ENCODE results near the gene GBP3.

GBP3 gene

DNA sequence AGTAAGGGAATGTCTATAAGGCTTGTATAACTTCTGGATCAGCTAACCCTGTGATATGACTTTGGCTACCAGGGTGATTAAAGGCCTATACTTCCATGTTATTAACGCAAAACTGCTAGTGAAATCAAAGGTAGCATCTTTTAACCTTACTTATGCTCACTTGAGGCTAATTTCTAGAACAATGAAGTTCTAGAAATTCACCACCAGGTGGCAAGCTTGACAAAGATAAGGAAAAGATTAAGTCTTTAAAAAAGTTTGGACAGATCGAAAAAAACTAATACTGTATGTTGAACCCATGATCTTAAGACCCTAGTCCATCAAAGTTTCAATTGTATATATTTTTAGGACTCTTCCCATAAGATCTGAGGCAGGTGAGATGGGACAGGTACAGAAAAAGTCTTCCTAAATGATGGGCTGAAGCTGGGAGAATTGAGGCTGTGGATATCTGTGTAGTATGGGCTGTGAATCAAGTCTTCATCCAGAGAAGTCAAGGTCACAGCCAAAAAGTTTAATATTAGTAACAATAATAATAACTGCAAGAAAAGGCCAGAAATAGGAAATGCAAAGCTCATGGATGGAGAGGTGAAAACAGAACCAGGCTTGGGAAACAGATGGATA lies 49.0 kb downstream of the GBP3 start:
- DNase-seq, result peak; percentile 29

DNA sequence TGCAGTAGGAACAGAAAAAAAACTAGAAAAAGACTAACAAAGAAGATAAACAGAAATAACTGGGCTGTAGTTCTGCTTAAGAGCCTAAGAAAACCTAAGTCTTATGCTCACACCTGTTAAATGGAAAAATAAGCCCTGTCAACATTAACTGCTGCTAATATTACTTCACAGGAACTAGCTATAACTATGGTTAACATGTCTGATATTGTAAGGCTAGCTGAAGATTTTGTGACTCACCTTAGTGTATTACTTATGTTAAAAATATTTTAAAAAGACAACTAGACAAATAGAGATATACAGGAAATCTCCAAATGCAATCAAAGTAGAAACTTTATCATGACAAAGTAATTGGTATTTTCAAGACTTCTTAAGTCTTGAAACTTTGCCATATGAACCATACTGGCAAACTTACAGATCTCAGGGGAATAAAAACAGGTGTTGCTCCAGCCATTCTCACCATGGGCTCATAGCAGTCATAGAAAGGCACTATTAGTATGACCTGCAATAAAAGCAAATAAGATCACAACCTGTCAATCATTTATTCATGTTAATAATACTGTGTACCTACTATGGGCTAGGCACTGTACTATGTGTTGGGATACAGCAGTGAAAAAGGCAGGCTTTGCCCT lies 60.9 kb downstream of the GBP3 start:
- DNase-seq, result no peak

DNA sequence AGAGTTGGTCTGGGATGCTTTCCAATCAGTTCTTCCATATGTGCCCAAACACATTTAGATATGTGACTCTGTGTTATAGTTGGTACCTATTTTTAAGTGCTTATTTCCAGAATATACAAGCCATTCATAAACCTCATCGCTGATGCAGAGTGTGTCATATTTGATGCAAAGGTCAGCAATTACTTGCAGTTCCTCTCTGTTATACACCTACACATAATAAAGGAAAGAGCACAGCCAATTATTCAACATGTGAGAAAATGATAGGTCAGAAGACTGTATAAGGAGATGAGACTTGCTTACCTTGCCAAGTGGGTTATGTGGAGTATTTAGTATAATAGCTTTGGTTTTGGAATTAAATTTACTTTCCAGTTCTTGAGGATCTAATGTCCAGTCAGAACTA lies 61.6 kb downstream of the GBP3 start:
- no peak for DNase-seq
